Esophagus muscularis mucosa (tissue), 4 donors: ENCODE results near the gene IFFO2. TPM values are rescaled to one million over a fixed set of nuclear protein-coding genes. Genes with fewer than 3 reads are reported as not detected.

Source experiments
- DNase-seq: peaks from one replicate; pipeline ENCODE4 v3.0.0-alpha.2; 2017; ENCODE audit errors: extremely low spot score
- H3K27ac ChIP-seq, 4 donors: fragments of 200-600 bp; sonication (generic); replicated peaks in 1 of 4; 1 replicate in 3 of 4; 2 replicates in 1 of 4; pipeline ENCODE4 v1.5.1; 2016 to 2019; ENCODE audit warnings: mild to moderate bottlenecking in 1 of 4
- H3K27me3 ChIP-seq, 4 donors: fragments of 200-600 bp; sonication (generic); one replicate each; pipeline versions ENCODE4 v1.5.1 to v1.6.0; 2016 to 2019
- H3K36me3 ChIP-seq, 4 donors: fragments of 200-600 bp; sonication (generic); one replicate each; pipeline ENCODE4 v1.5.1; 2016 to 2019
- H3K4me1 ChIP-seq, 4 donors: fragments of 200-600 bp; sonication (generic); one replicate each; pipeline ENCODE4 v1.5.1; 2016 to 2019
- H3K4me3 ChIP-seq, 4 donors: fragments of 200-600 bp; sonication (generic); 1 replicate in 2 of 4; 2 replicates in 2 of 4; pipeline ENCODE4 v1.5.1; 2016 to 2019; ENCODE audit warnings: mild to moderate bottlenecking in 4 of 4, moderate library complexity in 1 of 4
- H3K9me3 ChIP-seq, 4 donors: fragments of 200-600 bp; sonication (generic); 1 replicate in 3 of 4; 2 replicates in 1 of 4; pipeline ENCODE4 v1.5.1; 2016 to 2019
- CTCF ChIP-seq, 3 experiments: fragments of 200-600 bp in 2 of 3; fragments of 450-650 bp in 1 of 3; sonication (generic) in 2 of 3; IDR thresholded peaks; one replicate each; pipeline ENCODE4 v1.5.1; 2017 to 2019; ENCODE audit warnings: antibody characterized with exemption in 3 of 3, mild to moderate bottlenecking in 2 of 3, moderate library complexity in 1 of 3
- EP300 ChIP-seq: sonication (generic); formaldehyde crosslinking; IDR thresholded peaks from one replicate; pipeline ENCODE4 v1.6.1; 2017; ENCODE audit warnings: antibody characterized with exemption
- POLR2A ChIP-seq: fragments of 450-650 bp; IDR thresholded peaks from one replicate; pipeline ENCODE4 v1.6.1; 2017; ENCODE audit warnings: antibody characterized with exemption, moderate library complexity, mild to moderate bottlenecking, low read depth
- POLR2AphosphoS5 ChIP-seq, 2 donors: sonication (generic); formaldehyde crosslinking; IDR thresholded peaks; one replicate each; pipeline ENCODE4 v1.6.1; 2017; ENCODE audit warnings: antibody characterized with exemption in 2 of 2
- WGBS: methylation state at CpG from one replicate; pipeline ENCODE4 v1.1.5; 2018; 5-methylcytosine and 5-hydroxymethylcytosine counted together
- intact Hi-C: fragments of 100-400 bp; cut with DNase I; formaldehyde crosslinking; loops from one replicate; pipeline ENCODE4 v1.15.1; 2023
- total RNA-seq, 4 donors: library from RNA; depleted of rRNA; stranded (reverse); fragments of >200 nt; gene quantifications; one replicate each; pipeline versions ENCODE4 v1.1.0 to v1.2.1, GENCODE V29; 2016

IFFO2 gene
- total RNA-seq, 4 donors from 2014 or later = 9.6 to 40.3 (median 16.3) TPM

GRCh38 chr1:18973446-18973955 lies 17.0 kb upstream of the IFFO2 start:
- H3K27ac ChIP-seq = no peak overlapping the region
- TF ChIP-seq POLR2A (no peak), POLR2AphosphoS5 (IDR thresholded peaks at IDR 0.05) (no peak), CTCF (IDR thresholded peaks at IDR 0.05) (no peak), EP300 (no peak)
- DNase-seq = no peak
- H3K4me3 ChIP-seq = no peak overlapping the region
- H3K36me3 ChIP-seq = no peaks in the 10 kb centered on the region
- no peaks in the 10 kb centered on the region for H3K9me3 ChIP-seq
- intact Hi-C loops = loop anchor here (5.0 kb wide), 1 partner anchor 66 kb away; no protein-coding TSS in a partner anchor
- H3K27me3 ChIP-seq = no peaks in the 10 kb centered on the region
- peaks cover 6 to 12% (median 11%) of the 10 kb centered on the region in 4 donors for H3K4me1 ChIP-seq
- 93% methylated on average over 7 of the region's 7 CpGs for WGBS

GRCh38 chr1:18972991-18973390 lies 16.5 kb upstream of the IFFO2 start:
- no peak overlapping the region for H3K4me3 ChIP-seq
- TF ChIP-seq CTCF (IDR thresholded peaks at IDR 0.05) (no peak), EP300 (no peak), POLR2A (no peak), POLR2AphosphoS5 (IDR thresholded peaks at IDR 0.05) (no peak)
- 66% methylated on average over 7 of the region's 7 CpGs for WGBS
- H3K27ac ChIP-seq = no peak overlapping the region
- peaks cover 6 to 12% (median 11%) of the 10 kb centered on the region in 4 donors for H3K4me1 ChIP-seq
- no peaks in the 10 kb centered on the region for H3K27me3 ChIP-seq
- no peak for DNase-seq
- H3K36me3 ChIP-seq = no peaks in the 10 kb centered on the region
- no peaks in the 10 kb centered on the region for H3K9me3 ChIP-seq
- intact Hi-C loops = loop anchor here (5.0 kb wide), 1 partner anchor 66 kb away; no protein-coding TSS in a partner anchor

- 20% methylated on average over 2 of the region's 2 CpGs for WGBS
- H3K36me3 ChIP-seq = no peaks in the 10 kb centered on the region
- no peak for TF ChIP-seq POLR2A
- TF ChIP-seq POLR2AphosphoS5 (IDR thresholded peaks at IDR 0.05) = no peak
- TF ChIP-seq EP300 = no peak
- TF ChIP-seq CTCF (IDR thresholded peaks at IDR 0.05) = peak; percentile 51 to 59 (median 58)
- peaks cover 6 to 12% (median 11%) of the 10 kb centered on the region in 4 donors for H3K4me1 ChIP-seq
- no peak overlapping the region for H3K4me3 ChIP-seq
- no peak for DNase-seq
- no peaks in the 10 kb centered on the region for H3K27me3 ChIP-seq
- intact Hi-C loops = loop anchor here (5.0 kb wide), 1 partner anchor 65 kb away; no protein-coding TSS in a partner anchor
- H3K9me3 ChIP-seq = no peaks in the 10 kb centered on the region
- H3K27ac ChIP-seq = no peak overlapping the region
These were observed 16.1 kb upstream of the IFFO2 start for GRCh38 chr1:18972531-18972930.

- DNase-seq = no peak
- no peaks in the 10 kb centered on the region for H3K36me3 ChIP-seq
- H3K4me1 ChIP-seq = peaks cover 6 to 12% (median 11%) of the 10 kb centered on the region in 4 donors
- no peaks in the 10 kb centered on the region for H3K9me3 ChIP-seq
- no peak overlapping the region for H3K27ac ChIP-seq
- no peak overlapping the region for H3K4me3 ChIP-seq
- H3K27me3 ChIP-seq = no peaks in the 10 kb centered on the region
- intact Hi-C loops = loop anchor here (5.0 kb wide), 1 partner anchor 63 kb away; no protein-coding TSS in a partner anchor
- WGBS = 62% methylated on average over 4 of the region's 4 CpGs
- TF ChIP-seq POLR2AphosphoS5 (IDR thresholded peaks at IDR 0.05) = no peak
- no peak for TF ChIP-seq EP300
- TF ChIP-seq POLR2A = no peak
- TF ChIP-seq CTCF (IDR thresholded peaks at IDR 0.05) = no peak
These were observed 14.3 kb upstream of the IFFO2 start for GRCh38 chr1:18970762-18971161.
